ENCODE measurements around the gene KCNC1.

KCNC1 gene

GRCh38 chr11:17718015-17718414, 16.6 kb upstream of the KCNC1 start:
- no peak for DNase-seq

DNA sequence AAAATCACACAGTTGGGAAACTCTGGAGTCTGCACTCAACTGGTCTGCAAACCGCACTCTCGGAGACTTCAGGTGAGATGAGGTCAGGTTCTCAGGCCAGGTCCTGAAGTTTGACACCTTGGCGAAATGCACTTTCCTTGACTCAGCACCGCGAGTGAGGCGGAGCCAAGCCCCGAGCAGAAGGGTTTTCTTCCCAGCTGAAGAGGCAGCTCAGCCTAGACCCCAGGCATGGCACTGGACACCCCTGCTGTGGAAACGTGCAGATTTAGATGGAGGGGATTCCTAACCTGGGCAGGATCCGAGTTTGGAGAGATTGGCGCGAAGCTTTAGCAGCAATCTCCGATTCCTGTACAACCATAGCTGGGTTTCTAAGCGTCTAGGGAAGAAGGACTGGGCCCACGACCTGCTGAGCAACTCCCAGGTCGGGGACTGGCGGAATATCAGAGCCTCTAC, 16.0 kb upstream of the KCNC1 start:
- DNase-seq = no peak

DNA sequence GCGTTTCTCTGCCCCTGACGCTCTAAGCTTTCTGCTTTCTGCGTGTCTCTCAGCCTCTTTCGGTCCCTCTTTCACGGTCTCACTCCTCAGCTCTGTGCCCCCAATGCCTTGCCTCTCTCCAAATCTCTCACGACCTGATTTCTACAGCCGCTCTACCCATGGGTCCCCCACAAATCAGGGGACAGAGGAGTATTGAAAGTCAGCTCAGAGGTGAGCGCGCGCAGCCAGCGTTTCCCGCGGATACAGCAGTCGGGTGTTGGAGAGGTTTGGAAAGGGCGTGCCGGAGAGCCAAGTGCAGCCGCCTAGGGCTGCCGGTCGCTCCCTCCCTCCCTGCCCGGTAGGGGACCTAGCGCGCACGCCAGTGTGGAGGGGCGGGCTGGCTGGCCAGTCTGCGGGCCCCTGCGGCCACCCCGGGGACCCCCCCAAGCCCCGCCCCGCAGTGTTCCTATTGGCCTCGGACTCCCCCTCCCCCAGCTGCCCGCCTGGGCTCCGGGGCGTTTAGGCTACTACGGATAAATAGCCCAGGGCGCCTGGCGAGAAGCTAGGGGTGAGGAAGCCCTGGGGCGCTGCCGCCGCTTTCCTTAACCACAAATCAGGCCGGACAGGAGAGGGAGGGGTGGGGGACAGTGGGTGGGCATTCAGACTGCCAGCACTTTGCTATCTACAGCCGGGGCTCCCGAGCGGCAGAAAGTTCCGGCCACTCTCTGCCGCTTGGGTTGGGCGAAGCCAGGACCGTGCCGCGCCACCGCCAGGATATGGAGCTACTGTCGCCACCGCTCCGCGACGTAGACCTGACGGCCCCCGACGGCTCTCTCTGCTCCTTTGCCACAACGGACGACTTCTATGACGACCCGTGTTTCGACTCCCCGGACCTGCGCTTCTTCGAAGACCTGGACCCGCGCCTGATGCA, 15.3 kb upstream of the KCNC1 start, which contains the start of gene MYOD1:
Gene MYOD1, plus strand, starts transcription at position 544 of the 910 bp plus-strand sequence. Its CDS starts 212 bp downstream, at position 756.
- no peak for DNase-seq

DNA sequence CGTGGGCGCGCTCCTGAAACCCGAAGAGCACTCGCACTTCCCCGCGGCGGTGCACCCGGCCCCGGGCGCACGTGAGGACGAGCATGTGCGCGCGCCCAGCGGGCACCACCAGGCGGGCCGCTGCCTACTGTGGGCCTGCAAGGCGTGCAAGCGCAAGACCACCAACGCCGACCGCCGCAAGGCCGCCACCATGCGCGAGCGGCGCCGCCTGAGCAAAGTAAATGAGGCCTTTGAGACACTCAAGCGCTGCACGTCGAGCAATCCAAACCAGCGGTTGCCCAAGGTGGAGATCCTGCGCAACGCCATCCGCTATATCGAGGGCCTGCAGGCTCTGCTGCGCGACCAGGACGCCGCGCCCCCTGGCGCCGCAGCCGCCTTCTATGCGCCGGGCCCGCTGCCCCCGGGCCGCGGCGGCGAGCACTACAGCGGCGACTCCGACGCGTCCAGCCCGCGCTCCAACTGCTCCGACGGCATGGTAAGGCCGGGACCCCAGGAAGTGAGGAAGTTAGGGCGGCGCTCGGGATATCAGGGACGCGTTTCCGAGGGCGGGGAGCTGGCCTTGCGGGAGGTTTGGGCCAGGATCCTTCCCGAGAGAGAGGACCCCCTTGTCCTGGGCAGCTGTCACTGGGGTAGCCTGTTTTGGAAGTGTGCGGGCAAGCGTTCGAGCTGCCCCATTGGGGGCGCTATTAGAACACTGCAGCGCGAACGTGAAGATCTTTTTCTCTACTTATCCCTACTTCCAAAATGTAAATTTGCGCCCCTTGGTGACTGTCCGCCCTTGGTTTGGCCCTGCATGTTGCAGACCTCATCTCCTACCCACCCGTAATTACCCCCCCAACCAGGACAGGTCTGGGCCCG, 14.4 kb upstream of the KCNC1 start:
- no peak for DNase-seq

GRCh38 chr11:17720796-17721171, 13.8 kb upstream of the KCNC1 start:
- DNase-seq = no peak

- no peak for DNase-seq
Observed at GRCh38 chr11:17721242-17721999, 13.2 kb upstream of the KCNC1 start.

DNA sequence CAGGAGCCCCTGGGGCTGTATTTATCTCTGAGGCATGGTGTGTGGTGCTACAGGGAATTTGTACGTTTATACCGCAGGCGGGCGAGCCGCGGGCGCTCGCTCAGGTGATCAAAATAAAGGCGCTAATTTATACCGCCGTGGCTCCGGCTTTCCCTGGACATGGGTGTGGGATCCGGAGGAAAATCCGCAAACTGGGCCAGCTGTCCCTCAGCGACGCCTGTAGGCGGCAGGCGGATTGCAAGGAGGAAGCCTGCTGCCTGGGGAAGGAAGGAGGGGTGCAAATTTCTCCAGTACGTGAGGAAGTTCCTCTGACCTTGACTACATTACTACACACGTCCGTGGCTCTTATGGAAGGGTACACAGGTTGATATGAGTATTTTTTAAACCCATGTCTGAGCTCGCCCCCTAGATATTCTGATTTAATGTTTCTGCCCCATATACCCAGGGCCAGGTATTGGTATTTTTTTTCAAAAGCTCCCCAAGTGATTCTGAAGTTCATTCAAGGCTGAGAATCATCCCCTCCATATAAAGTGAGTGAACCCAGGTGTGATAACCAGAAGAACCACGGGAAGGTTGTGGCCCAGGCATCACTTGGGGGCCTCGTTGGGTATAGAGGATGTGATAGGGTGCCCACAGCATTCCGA, 12.5 kb upstream of the KCNC1 start:
- DNase-seq = no peak

- no peak for DNase-seq
Observed at GRCh38 chr11:17724020-17724908, 10.3 kb upstream of the KCNC1 start.

DNA sequence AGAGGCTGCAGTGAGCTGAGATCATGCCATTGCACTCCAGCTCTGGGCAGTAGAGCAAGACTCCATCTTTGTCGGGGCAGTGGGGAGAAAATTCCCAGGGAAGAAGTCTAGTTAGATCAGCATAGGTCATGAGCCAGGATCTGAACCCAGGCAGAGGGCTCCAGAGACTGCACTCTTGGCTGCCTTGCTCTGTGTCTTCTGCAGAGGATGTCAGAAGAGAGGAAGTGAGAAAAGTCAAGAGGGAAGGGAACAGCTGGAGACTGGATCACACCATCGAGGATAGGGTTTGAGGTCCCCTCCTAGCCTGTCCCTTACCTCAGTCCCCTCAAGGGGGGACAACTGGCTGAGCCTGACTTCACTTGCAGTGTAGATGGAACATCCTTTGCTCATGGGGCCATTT, 9.4 kb upstream of the KCNC1 start:
- no peak for DNase-seq

DNA sequence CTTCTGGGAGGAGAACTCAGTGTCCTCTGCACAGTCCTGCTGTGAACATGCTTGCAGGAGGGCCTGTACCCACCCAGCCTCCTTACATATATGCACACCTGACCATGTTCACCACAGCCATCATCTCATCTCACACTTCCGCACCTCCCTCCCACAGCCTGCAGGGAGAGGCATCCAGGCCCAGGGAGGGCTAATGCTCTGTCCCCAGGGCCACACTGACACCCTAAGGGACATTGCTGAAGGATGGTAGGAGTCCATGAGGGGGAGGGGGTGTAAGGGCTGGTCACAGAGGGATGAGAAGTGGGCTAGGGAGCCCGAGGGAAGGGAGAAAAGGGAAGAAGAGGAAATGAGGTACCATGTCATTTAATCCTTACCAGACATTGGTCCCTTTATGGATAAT, 4.4 kb upstream of the KCNC1 start:
- no peak for DNase-seq

GRCh38 chr11:17730608-17731462, 3.7 kb upstream of the KCNC1 start:
- peak; percentile 50 for DNase-seq

DNA sequence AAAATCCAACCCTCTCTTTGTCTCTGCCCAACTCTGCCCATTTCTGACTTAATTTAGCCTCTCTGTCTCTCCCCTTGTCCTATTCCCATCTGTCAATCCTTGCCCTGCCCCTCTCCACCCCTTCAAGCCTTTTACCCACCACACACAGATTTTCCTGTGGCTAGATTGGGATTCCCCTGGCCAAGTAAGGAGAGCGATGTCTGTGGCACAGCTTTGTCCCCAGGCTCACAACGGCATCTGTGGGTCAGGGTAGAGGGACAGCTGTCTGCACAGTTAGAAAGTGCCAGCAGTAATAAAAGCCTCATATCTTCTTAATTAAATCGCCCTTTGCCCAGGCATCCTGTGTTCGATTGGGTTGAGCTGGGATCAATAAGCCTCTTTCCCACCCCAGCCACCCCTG, 1.3 kb upstream of the KCNC1 start:
- DNase-seq = no peak

- DNase-seq = no peak
Observed at GRCh38 chr11:17734986-17735817, 621 bp downstream of the KCNC1 start.

- DNase-seq = no peak
Observed at GRCh38 chr11:17735818-17736578, 1.4 kb downstream of the KCNC1 start.

- DNase-seq = no peak
Observed at GRCh38 chr11:17736579-17736893, 2.0 kb downstream of the KCNC1 start.

- DNase-seq = no peak
Observed at GRCh38 chr11:17736930-17737817, 2.6 kb downstream of the KCNC1 start.

DNA sequence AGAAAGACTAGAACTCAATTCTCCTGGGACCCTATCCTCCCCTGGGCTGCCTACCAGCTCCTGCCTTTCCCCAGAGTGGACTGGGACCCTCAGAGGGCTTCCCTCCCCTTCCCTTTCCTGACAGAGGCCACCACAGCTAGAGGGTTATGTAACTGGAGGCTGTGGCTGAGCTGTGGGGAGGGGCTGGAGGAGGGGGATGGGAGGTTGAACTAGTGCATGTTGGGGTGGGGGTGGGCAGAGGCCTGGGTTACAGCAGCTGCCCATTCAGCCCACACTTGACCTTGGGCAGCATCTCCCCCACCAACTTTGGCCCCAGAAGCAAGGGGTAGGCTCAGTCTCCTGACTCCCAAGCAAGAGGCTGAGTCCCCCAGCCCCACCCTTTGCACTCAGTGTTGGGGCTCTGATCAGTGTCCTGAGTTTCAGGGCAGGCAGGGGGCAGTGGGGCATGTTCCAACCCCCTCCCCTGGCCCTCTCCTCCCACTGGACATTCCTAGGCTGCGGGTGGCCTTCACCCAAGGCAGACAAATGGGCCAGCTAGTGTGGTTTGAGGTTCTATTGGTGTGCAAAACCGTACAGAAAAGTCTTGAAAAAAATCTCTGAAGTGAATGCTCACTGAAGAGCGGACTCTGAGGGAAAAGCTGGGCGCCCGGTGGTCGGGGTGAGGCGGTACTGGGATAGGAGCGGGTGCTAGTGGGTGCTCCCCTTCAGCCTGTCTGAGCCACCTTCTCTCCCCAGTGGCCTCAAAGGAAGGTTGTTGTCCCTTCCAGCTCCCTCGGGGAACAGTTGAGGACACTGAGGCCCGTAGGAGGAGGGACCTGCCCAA, 3.8 kb downstream of the KCNC1 start:
- no peak for DNase-seq

Data from DMS 273 treated with DMSO at 0.1 percent for 48 hours (cell line).